ENCODE measurements around the gene CCDC124. TPM values are rescaled to one million over a fixed set of nuclear protein-coding genes. Genes with fewer than 3 reads are reported as not detected.

CCDC124 gene
- total RNA-seq, 1 donor: 22.9 TPM

- TF ChIP-seq CTCF (IDR thresholded peaks at IDR 0.05; ENCODE audit: insufficient read depth, low read depth, low read length): no peak
- no peak overlapping the region for H3K4me3 ChIP-seq (ENCODE audit: low read depth, low read length)
- no peak for DNase-seq (ENCODE audit: low read depth)
Measured at GRCh38 chr19:17936379-17936778, 3.6 kb downstream of the CCDC124 start.

GRCh38 chr19:17937371-17937900, 4.6 kb downstream of the CCDC124 start:
- no peak for TF ChIP-seq CTCF (IDR thresholded peaks at IDR 0.05; ENCODE audit: insufficient read depth, low read depth, low read length)
- DNase-seq (ENCODE audit: low read depth): no peak

GRCh38 chr19:17938092-17938845, 5.5 kb downstream of the CCDC124 start:
- H3K4me3 ChIP-seq (ENCODE audit: low read depth, low read length): no peak overlapping the region
- peak; percentile 66 for DNase-seq (ENCODE audit: low read depth)
- TF ChIP-seq CTCF (IDR thresholded peaks at IDR 0.05; ENCODE audit: insufficient read depth, low read depth, low read length): peak; percentile 94

More at GRCh38 chr19:17937371-17937900, 4.6 kb downstream of the CCDC124 start:
- H3K4me3 ChIP-seq (ENCODE audit: low read depth, low read length): no peak overlapping the region

GRCh38 chr19:17942181-17942580, 9.4 kb downstream of the CCDC124 start:
- no peak for DNase-seq (ENCODE audit: low read depth)
- H3K4me3 ChIP-seq (ENCODE audit: low read depth, low read length): no peak overlapping the region

GRCh38 chr19:17942582-17943273, 9.9 kb downstream of the CCDC124 start:
- no peak overlapping the region for H3K4me3 ChIP-seq (ENCODE audit: low read depth, low read length)
- DNase-seq (ENCODE audit: low read depth): no peak
- TF ChIP-seq CTCF (IDR thresholded peaks at IDR 0.05; ENCODE audit: insufficient read depth, low read depth, low read length): no peak

More at GRCh38 chr19:17942181-17942580, 9.4 kb downstream of the CCDC124 start:
- no peak for TF ChIP-seq CTCF (IDR thresholded peaks at IDR 0.05; ENCODE audit: insufficient read depth, low read depth, low read length)

GRCh38 chr19:17943274-17944221, 10.7 kb downstream of the CCDC124 start:
- DNase-seq (ENCODE audit: low read depth): no peak
- no peak for TF ChIP-seq CTCF (IDR thresholded peaks at IDR 0.05; ENCODE audit: insufficient read depth, low read depth, low read length)
- H3K4me3 ChIP-seq (ENCODE audit: low read depth, low read length): no peak overlapping the region

Data from fibroblast of villous mesenchyme (primary cell).